OCI-M1 (cell line): ENCODE measurements around the gene NUP160.
"Not testable (repeated sequence)": the region's sequence is repeated elsewhere in the genome, so short reads cannot be mapped to it uniquely, and the experiment has no call there.

ENCODE experiments used
- DNase-seq: peaks from one replicate; lab custom pipeline; 2025; lab: John Stamatoyannopoulos, UW

Gene NUP160

GRCh38 chr11:47863898-47864430, 15.8 kb upstream of the NUP160 start:
- no peak for DNase-seq

GRCh38 chr11:47863189-47863897, 15.2 kb upstream of the NUP160 start:
- peak; percentile 63 for DNase-seq

- DNase-seq, result peak; percentile 70
These were observed 13.6 kb upstream of the NUP160 start for GRCh38 chr11:47861728-47862127.

- DNase-seq, result no peak
These were observed 12.4 kb upstream of the NUP160 start for GRCh38 chr11:47860536-47860935.

GRCh38 chr11:47857892-47858543, 9.9 kb upstream of the NUP160 start:
- no peak for DNase-seq

GRCh38 chr11:47857485-47857884, 9.3 kb upstream of the NUP160 start:
- no peak for DNase-seq

GRCh38 chr11:47856186-47856585, 8.0 kb upstream of the NUP160 start:
- DNase-seq, result peak; percentile 75

GRCh38 chr11:47854667-47855066, 6.5 kb upstream of the NUP160 start:
- no peak for DNase-seq

GRCh38 chr11:47852053-47852452, 3.9 kb upstream of the NUP160 start:
- DNase-seq, result no peak

- no peak for DNase-seq
These were observed 2.2 kb upstream of the NUP160 start for GRCh38 chr11:47850337-47850736.

GRCh38 chr11:47848700-47849155, 578 bp upstream of the NUP160 start:
- DNase-seq, result no peak

GRCh38 chr11:47847537-47847891, 636 bp downstream of the NUP160 start:
- no peak for DNase-seq

- no peak for DNase-seq
These were observed 1.2 kb downstream of the NUP160 start for GRCh38 chr11:47846998-47847397.

- DNase-seq, result no peak
These were observed 4.6 kb downstream of the NUP160 start for GRCh38 chr11:47843361-47844055.

GRCh38 chr11:47842749-47843148, 5.4 kb downstream of the NUP160 start:
- no peak for DNase-seq

GRCh38 chr11:47837929-47838328, 10.2 kb downstream of the NUP160 start:
- DNase-seq, result no peak

- no peak for DNase-seq
These were observed 10.9 kb downstream of the NUP160 start for GRCh38 chr11:47837292-47837691.

GRCh38 chr11:47830013-47830412, 18.1 kb downstream of the NUP160 start:
- not testable (repeated sequence) for DNase-seq

- DNase-seq, result no peak
These were observed 19.9 kb downstream of the NUP160 start for GRCh38 chr11:47828284-47828683.

- DNase-seq, result not testable (repeated sequence)
These were observed 25.5 kb downstream of the NUP160 start for GRCh38 chr11:47822664-47823063.

GRCh38 chr11:47819743-47820142, 28.4 kb downstream of the NUP160 start:
- DNase-seq, result no peak

- DNase-seq, result no peak
These were observed 47.4 kb downstream of the NUP160 start for GRCh38 chr11:47800759-47801158.

- DNase-seq, result no peak
These were observed 50.5 kb downstream of the NUP160 start for GRCh38 chr11:47797633-47798032.
